ENCODE measurements around the gene TEKT3.

DNA sequence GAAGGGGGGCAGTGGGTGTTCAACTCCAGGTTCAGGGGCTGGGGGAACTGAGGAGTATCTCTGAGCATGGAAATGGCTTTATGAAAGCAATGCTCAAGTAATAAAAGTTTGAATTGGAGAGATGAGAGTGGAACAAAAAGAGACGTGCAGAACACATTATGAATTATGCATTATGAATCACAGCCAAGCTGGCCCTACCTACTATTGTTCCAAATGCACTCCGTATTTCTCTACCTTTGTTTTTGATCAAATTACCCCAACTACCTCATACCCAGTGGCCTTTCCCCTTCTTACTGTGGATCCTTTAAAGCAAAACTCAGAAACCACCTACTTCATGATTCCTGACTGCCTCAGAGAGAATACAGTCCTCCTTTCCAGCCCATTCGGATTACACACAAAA, 38.1 kb downstream of the TEKT3 start:
- TF ChIP-seq L3MBTL2 (IDR thresholded peaks at IDR 0.05) (no peak), TCF7L2 (IDR thresholded peaks at IDR 0.05; ENCODE audit: low read depth, low read length) (no peak), RAD21 (CRISPR knock-in tag; conservative IDR thresholded peaks at IDR 0.05 in 1 of 2, IDR thresholded peaks at IDR 0.05 in 1 of 2) (no peak)
- TF ChIP-seq, protein P1, sequence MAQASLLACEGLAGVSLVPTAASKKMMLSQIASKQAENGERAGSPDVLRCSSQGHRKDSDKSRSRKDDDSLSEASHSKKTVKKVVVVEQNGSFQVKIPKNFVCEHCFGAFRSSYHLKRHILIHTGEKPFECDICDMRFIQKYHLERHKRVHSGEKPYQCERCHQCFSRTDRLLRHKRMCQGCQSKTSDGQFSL (CRISPR knock-in tag; IDR thresholded peaks at IDR 0.05), result no peak
- TF ChIP-seq, protein P1 (tag; IDR thresholded peaks at IDR 0.05), result no peak

Data from K562 (cell line).